Endothelial cell of umbilical vein (primary cell): ENCODE data around the gene CELF1. TPM values are rescaled to one million over a fixed set of nuclear protein-coding genes. Genes with fewer than 3 reads are reported as not detected.

Source experiments
- BruUV-seq: library from RNA; stranded (reverse); fragments of 400-500 nt; replicated peaks from 2 replicates; lab custom pipeline; 2021; lab: Mats Ljungman, UMichigan
- CTCF ChIA-PET: fragments of 300-600, 350-600 bp; sonication (Branson Sonifier 250); formaldehyde crosslinking; loops from one replicate; lab custom pipeline; 2021; ENCODE audit warnings: antibody characterized with exemption, inconsistent platforms; lab: Charles Lee
- POLR2A ChIA-PET: fragments of 300-600, 350-600 bp; sonication (Branson Sonifier 250); formaldehyde crosslinking; loops from one replicate; lab custom pipeline; 2021; ENCODE audit warnings: antibody characterized with exemption, inconsistent platforms; lab: Charles Lee
- DNase-seq: peaks from one replicate; pipeline ENCODE4 v3.0.0-alpha.2; 2011; ENCODE audit warnings: low read depth, low spot score
- FAIRE-seq: peaks from 2 replicates; lab custom pipeline; 2011; peaks lifted over from hg19 to GRCh38; lab: Jason Lieb, UNC
- H2AFZ ChIP-seq: 2 replicates; pipeline ENCODE4 v1.6.0; 2012; ENCODE audit warnings: low read depth, low read length, control low read depth, inconsistent platforms
- H3K27ac ChIP-seq: 2 replicates; pipeline ENCODE4 v1.5.1; 2011; ENCODE audit warnings: low read depth, mild to moderate bottlenecking, control low read depth, low read length, moderate library complexity; ENCODE audit not compliant: insufficient read depth
- H3K27me3 ChIP-seq, 2 experiments: 2 replicates each; pipeline versions ENCODE4 v1.6.0 to v1.6.1; 2011; ENCODE audit warnings: low read length in 2 of 2, mixed read lengths in 1 of 2; ENCODE audit not compliant: control insufficient read depth in 2 of 2, insufficient read depth in 2 of 2
- H3K36me3 ChIP-seq, 2 experiments: 2 replicates in 1 of 2; 3 replicates in 1 of 2; pipeline ENCODE4 v1.5.1; 2011; ENCODE audit warnings: low read length in 2 of 2, mild to moderate bottlenecking in 1 of 2, moderate library complexity in 1 of 2; ENCODE audit not compliant: control insufficient read depth in 2 of 2, insufficient read depth in 2 of 2; ENCODE audit errors: extremely low read depth in 1 of 2
- H3K4me1 ChIP-seq: 3 replicates; pipeline ENCODE4 v1.5.1; 2011; ENCODE audit warnings: mild to moderate bottlenecking, low read length; ENCODE audit not compliant: control insufficient read depth, insufficient read depth; ENCODE audit errors: extremely low read depth
- H3K4me2 ChIP-seq: 2 replicates; pipeline ENCODE4 v1.6.1; 2011; ENCODE audit warnings: low read length, control low read depth, mixed read lengths; ENCODE audit not compliant: insufficient read depth
- H3K4me3 ChIP-seq, 3 experiments: fragments of 200-600 bp in 1 of 3; sonication (generic), shearing (Covaris generic) in 1 of 3; replicated peaks in 1 of 3; 2 replicates each; pipeline ENCODE4 v1.5.1; 2011 to 2016; ENCODE audit warnings: control low read depth in 3 of 3, low read length in 3 of 3, mild to moderate bottlenecking in 2 of 3, inconsistent platforms in 1 of 3, low read depth in 1 of 3, moderate library complexity in 1 of 3; ENCODE audit not compliant: insufficient read depth in 1 of 3
- H3K79me2 ChIP-seq: 2 replicates; pipeline ENCODE4 v1.6.0; 2012; ENCODE audit warnings: low read length, inconsistent platforms; ENCODE audit not compliant: control insufficient read depth, insufficient read depth
- H3K9ac ChIP-seq: replicated peaks from 2 replicates; pipeline ENCODE3; 2011; ENCODE audit warnings: low read length, control low read depth; ENCODE audit not compliant: insufficient read depth; ENCODE audit errors: extremely low read depth
- H3K9me1 ChIP-seq: replicated peaks from 3 replicates; pipeline ENCODE4 v1.6.0; 2011; ENCODE audit warnings: mild to moderate bottlenecking, low read length; ENCODE audit not compliant: control insufficient read depth, insufficient read depth; ENCODE audit errors: extremely low read depth
- H3K9me3 ChIP-seq: replicated peaks from 2 replicates; pipeline ENCODE4 v1.5.1; 2012; ENCODE audit warnings: low read length, inconsistent platforms; ENCODE audit not compliant: control insufficient read depth, insufficient read depth
- H4K20me1 ChIP-seq: replicated peaks from 2 replicates; pipeline ENCODE3; 2011; ENCODE audit warnings: mild to moderate bottlenecking, low read length; ENCODE audit not compliant: control insufficient read depth, insufficient read depth; ENCODE audit errors: extremely low read depth
- EZH2 ChIP-seq: IDR thresholded peaks from 2 replicates; pipeline ENCODE4 v1.6.1; 2012; ENCODE audit warnings: borderline replicate concordance, low read depth, mild to moderate bottlenecking, moderate library complexity, low read length, inconsistent platforms; ENCODE audit not compliant: severe bottlenecking
- FOS ChIP-seq: IDR thresholded peaks from 2 replicates; pipeline ENCODE4 v1.6.1; 2011; ENCODE audit warnings: mild to moderate bottlenecking, low read length, moderate library complexity, borderline replicate concordance; ENCODE audit not compliant: insufficient read depth
- GATA2 ChIP-seq: IDR thresholded peaks from 2 replicates; pipeline ENCODE4 v1.7.0; 2011; ENCODE audit warnings: low read depth, mild to moderate bottlenecking, moderate library complexity, mixed read lengths, low read length; ENCODE audit not compliant: insufficient read length, insufficient read depth
- JUN ChIP-seq: IDR thresholded peaks from 2 replicates; pipeline ENCODE4 v1.6.1; 2011; ENCODE audit warnings: borderline replicate concordance, low read depth; ENCODE audit not compliant: insufficient read length, insufficient read depth
- MYC ChIP-seq: IDR thresholded peaks from one replicate; pipeline ENCODE4 v1.6.1; 2011; ENCODE audit warnings: mild to moderate bottlenecking, low read depth, low read length
- POLR2A ChIP-seq: IDR thresholded peaks from 2 replicates; pipeline ENCODE4 v1.6.1; 2012; ENCODE audit warnings: low read depth, mild to moderate bottlenecking, control low read depth, low read length
- POLR2AphosphoS5 ChIP-seq: IDR thresholded peaks from 2 replicates; pipeline ENCODE4 v1.6.1; 2012; ENCODE audit warnings: low read depth, mild to moderate bottlenecking, control low read depth, low read length, moderate library complexity; ENCODE audit not compliant: insufficient read depth
- dilution Hi-C: fragments of 300-500 bp; cut with MboI; formaldehyde crosslinking; loops from one replicate; pipeline ENCODE4 v1.15.0; 2019; ENCODE audit warnings: low sequenced_read_pairs; ENCODE audit not compliant: extremely low pct_ligation_motif_present
- intact Hi-C: fragments of 100-400 bp; cut with micrococcal nuclease; formaldehyde crosslinking; loops from one replicate; pipeline ENCODE4 v1.10.0; 2022
- polyA plus RNA-seq, 4 experiments: library from polyadenylated mRNA; depleted of rRNA in 3 of 4; stranded (reverse) in 3 of 4; unstranded in 1 of 4; fragments of >200 nt; gene quantifications; 2 replicates each; pipeline versions ENCODE4 v1.2.1 to v1.2.3, GENCODE V29; 2011 to 2012; ENCODE audit warnings: missing spikeins in 1 of 4
- total RNA-seq: library from RNA; stranded (reverse); gene quantifications from 2 replicates; pipeline ENCODE4 v1.2.3, GENCODE V29; 2021
- TF ChIP-seq, protein P1 (sequence below): IDR thresholded peaks from 2 replicates; pipeline ENCODE4 v1.6.1; 2011; ENCODE audit not compliant: insufficient read depth, insufficient read length
- TF ChIP-seq, protein P2 (sequence below), 2 donors: IDR thresholded peaks; 1 replicate in 1 of 2; 2 replicates in 1 of 2; pipeline ENCODE4 v1.5.1; 2011; ENCODE audit warnings: low read length in 2 of 2, mild to moderate bottlenecking in 2 of 2, moderate library complexity in 2 of 2, control low read depth in 1 of 2, inconsistent platforms in 1 of 2, low read depth in 1 of 2; ENCODE audit not compliant: insufficient read depth in 1 of 2; ENCODE audit errors: extremely low read depth in 1 of 2

The CELF1 gene
- total and polyA plus RNA-seq, 2 donors (not counting 3 experiments of a cell fraction or from before 2014, with no cell fraction given): 66.3 to 120 TPM

DNA sequence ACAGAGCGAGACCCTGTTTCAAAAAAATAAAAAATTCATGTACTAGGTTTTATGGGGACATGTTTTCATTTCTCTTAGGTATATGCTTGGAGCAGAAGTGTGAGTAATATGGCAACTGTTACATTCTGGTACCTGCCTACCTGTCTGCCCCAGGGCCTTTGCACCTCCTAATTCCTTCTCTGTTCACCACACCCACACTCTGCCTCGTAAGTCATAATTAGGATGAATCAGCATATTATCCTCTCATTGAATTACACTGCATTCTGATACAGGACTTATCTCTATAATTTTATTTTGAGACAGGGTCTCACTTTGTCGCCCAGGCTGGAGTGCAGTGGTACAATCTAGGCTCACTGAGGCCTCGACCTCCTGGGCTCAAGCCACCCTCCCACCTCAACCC, 100.9 kb downstream of the CELF1 start:
- no peak for TF ChIP-seq POLR2A
- TF ChIP-seq EZH2: no peak
- TF ChIP-seq FOS: no peak
- TF ChIP-seq, protein P1, sequence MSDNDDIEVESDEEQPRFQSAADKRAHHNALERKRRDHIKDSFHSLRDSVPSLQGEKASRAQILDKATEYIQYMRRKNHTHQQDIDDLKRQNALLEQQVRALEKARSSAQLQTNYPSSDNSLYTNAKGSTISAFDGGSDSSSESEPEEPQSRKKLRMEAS: no peak
- no peak for TF ChIP-seq GATA2
- no peak for TF ChIP-seq POLR2AphosphoS5
- no peak for TF ChIP-seq MYC
- no peak for TF ChIP-seq JUN
- TF ChIP-seq, protein P2, sequence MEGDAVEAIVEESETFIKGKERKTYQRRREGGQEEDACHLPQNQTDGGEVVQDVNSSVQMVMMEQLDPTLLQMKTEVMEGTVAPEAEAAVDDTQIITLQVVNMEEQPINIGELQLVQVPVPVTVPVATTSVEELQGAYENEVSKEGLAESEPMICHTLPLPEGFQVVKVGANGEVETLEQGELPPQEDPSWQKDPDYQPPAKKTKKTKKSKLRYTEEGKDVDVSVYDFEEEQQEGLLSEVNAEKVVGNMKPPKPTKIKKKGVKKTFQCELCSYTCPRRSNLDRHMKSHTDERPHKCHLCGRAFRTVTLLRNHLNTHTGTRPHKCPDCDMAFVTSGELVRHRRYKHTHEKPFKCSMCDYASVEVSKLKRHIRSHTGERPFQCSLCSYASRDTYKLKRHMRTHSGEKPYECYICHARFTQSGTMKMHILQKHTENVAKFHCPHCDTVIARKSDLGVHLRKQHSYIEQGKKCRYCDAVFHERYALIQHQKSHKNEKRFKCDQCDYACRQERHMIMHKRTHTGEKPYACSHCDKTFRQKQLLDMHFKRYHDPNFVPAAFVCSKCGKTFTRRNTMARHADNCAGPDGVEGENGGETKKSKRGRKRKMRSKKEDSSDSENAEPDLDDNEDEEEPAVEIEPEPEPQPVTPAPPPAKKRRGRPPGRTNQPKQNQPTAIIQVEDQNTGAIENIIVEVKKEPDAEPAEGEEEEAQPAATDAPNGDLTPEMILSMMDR (IDR thresholded peaks at IDR 0.05; ENCODE audit: extremely low read depth in 1 of 2, insufficient read depth in 1 of 2, low read depth in 1 of 2, low read length in 2 of 2): no peak
- H3K27me3 ChIP-seq: no peaks in the 10 kb centered on the region
- dilution Hi-C loops: no loop called here
- H3K4me2 ChIP-seq: no peak overlapping the region
- no peaks in the 10 kb centered on the region for H3K9me1 ChIP-seq
- no peaks in the 10 kb centered on the region for H4K20me1 ChIP-seq
- no peaks in the 10 kb centered on the region for H3K9me3 ChIP-seq
- no TSS peak for BruUV-seq
- intact Hi-C loops: no loop called here
- FAIRE-seq (no peak), DNase-seq (no peak)
- H3K36me3 ChIP-seq: peaks cover 0 to 2% of the 10 kb centered on the region in 2 experiments
- H3K9ac ChIP-seq: no peak overlapping the region
- no peaks in the 10 kb centered on the region for H3K4me1 ChIP-seq
- no peaks in the 10 kb centered on the region for H3K79me2 ChIP-seq
- ChIA-PET POLR2A (no interaction called here), CTCF (no interaction called here)
- H2AFZ ChIP-seq: no peak overlapping the region
- no peak overlapping the region for H3K27ac ChIP-seq
- H3K4me3 ChIP-seq: no peak overlapping the region
